ENCODE results near the gene TRPV4. TPM values are rescaled to one million over a fixed set of nuclear protein-coding genes. Genes with fewer than 3 reads are reported as not detected.

The TRPV4 gene
- total and polyA plus RNA-seq, 2 donors from 2014 or later: 6.0 to 24.5 TPM

- Histone ChIP-seq H3K4me1 (ENCODE audit: control insufficient read depth in 2 of 3, insufficient read depth in 2 of 3, low read depth in 1 of 3, low read length in 3 of 3) (no peaks in the 10 kb centered on the region), H3K27me3 (ENCODE audit: control insufficient read depth, insufficient read depth, low read length) (no peaks in the 10 kb centered on the region), H3K9me3 (ENCODE audit: control insufficient read depth in 2 of 3, insufficient read depth in 1 of 3, low read length in 3 of 3) (no peaks in the 10 kb centered on the region), H3K9ac (ENCODE audit: low read length in 3 of 3) (no peak overlapping the region), H3K36me3 (ENCODE audit: control insufficient read depth in 2 of 3, insufficient read depth in 3 of 3, low read length in 3 of 3) (peaks cover 3 to 21% (median 20%) of the 10 kb centered on the region in 3 donors), H3K27ac (ENCODE audit: low read depth in 2 of 2, low read length in 2 of 2) (no peak overlapping the region), H3K4me3 (ENCODE audit: low read length in 3 of 3) (no peak overlapping the region)
- intact Hi-C loops (cut with DNase I): no loop called here
- TF ChIP-seq CTCF (IDR thresholded peaks at IDR 0.05; ENCODE audit: borderline replicate concordance, extremely low read depth, insufficient read depth): no peak
- no peak for FAIRE-seq
- DNase-seq: no peak
Observed at GRCh38 chr12:109811624-109811995, 21.6 kb downstream of the TRPV4 start.

GRCh38 chr12:109810954-109811623 is 22.1 kb downstream of the TRPV4 start:
- DNase-seq (peak in 1 of 5 donors; percentile 35), FAIRE-seq (no peak)
- H3K4me3 ChIP-seq (ENCODE audit: low read length in 3 of 3): no peak overlapping the region
- no peak for TF ChIP-seq CTCF (IDR thresholded peaks at IDR 0.05; ENCODE audit: borderline replicate concordance, extremely low read depth, insufficient read depth)
- intact Hi-C loops (cut with DNase I): no loop called here
- no peaks in the 10 kb centered on the region for H3K4me1 ChIP-seq (ENCODE audit: control insufficient read depth in 2 of 3, insufficient read depth in 2 of 3, low read depth in 1 of 3, low read length in 3 of 3)
- H3K9me3 ChIP-seq (ENCODE audit: control insufficient read depth in 2 of 3, insufficient read depth in 1 of 3, low read length in 3 of 3): no peaks in the 10 kb centered on the region
- peaks cover 3 to 21% (median 20%) of the 10 kb centered on the region in 3 donors for H3K36me3 ChIP-seq (ENCODE audit: control insufficient read depth in 2 of 3, insufficient read depth in 3 of 3, low read length in 3 of 3)
- H3K27ac ChIP-seq (ENCODE audit: low read depth in 2 of 2, low read length in 2 of 2): no peak overlapping the region
- no peaks in the 10 kb centered on the region for H3K27me3 ChIP-seq (ENCODE audit: control insufficient read depth, insufficient read depth, low read length)
- H3K9ac ChIP-seq (ENCODE audit: low read length in 3 of 3): no peak overlapping the region

GRCh38 chr12:109808876-109809646 is 24.1 kb downstream of the TRPV4 start:
- TF ChIP-seq CTCF (IDR thresholded peaks at IDR 0.05; ENCODE audit: borderline replicate concordance, extremely low read depth, insufficient read depth): no peak
- H3K9me3 ChIP-seq (ENCODE audit: control insufficient read depth in 2 of 3, insufficient read depth in 1 of 3, low read length in 3 of 3): no peaks in the 10 kb centered on the region
- H3K27me3 ChIP-seq (ENCODE audit: control insufficient read depth, insufficient read depth, low read length): no peaks in the 10 kb centered on the region
- H3K9ac ChIP-seq (ENCODE audit: low read length in 3 of 3): no peak overlapping the region
- no peaks in the 10 kb centered on the region for H3K4me1 ChIP-seq (ENCODE audit: control insufficient read depth in 2 of 3, insufficient read depth in 2 of 3, low read depth in 1 of 3, low read length in 3 of 3)
- H3K4me3 ChIP-seq (ENCODE audit: low read length in 3 of 3): no peak overlapping the region
- H3K36me3 ChIP-seq (ENCODE audit: control insufficient read depth in 2 of 3, insufficient read depth in 3 of 3, low read length in 3 of 3): peaks cover 3 to 27% (median 24%) of the 10 kb centered on the region in 3 donors
- H3K27ac ChIP-seq (ENCODE audit: low read depth in 2 of 2, low read length in 2 of 2): no peak overlapping the region
- FAIRE-seq: no peak
- intact Hi-C loops (cut with DNase I): loop anchor here (5.0 kb wide), 1 partner anchor 33 kb away; no protein-coding TSS in a partner anchor
- DNase-seq: no peak

Measured in kidney (tissue), 14 donors.